ENCODE data around the gene MCF2L. TPM values are rescaled to one million over a fixed set of nuclear protein-coding genes. Genes with fewer than 3 reads are reported as not detected.
A peak's percentile ranks its signal among the peaks of the same experiment; 100 is the strongest.

The MCF2L gene
- total and polyA plus RNA-seq, 9 of the 15 experiments (the other 6 are each of a cell fraction or from before 2014, with no cell fraction given) = 0.05 to 0.25 (median 0.18) TPM; not detected in 5

DNA sequence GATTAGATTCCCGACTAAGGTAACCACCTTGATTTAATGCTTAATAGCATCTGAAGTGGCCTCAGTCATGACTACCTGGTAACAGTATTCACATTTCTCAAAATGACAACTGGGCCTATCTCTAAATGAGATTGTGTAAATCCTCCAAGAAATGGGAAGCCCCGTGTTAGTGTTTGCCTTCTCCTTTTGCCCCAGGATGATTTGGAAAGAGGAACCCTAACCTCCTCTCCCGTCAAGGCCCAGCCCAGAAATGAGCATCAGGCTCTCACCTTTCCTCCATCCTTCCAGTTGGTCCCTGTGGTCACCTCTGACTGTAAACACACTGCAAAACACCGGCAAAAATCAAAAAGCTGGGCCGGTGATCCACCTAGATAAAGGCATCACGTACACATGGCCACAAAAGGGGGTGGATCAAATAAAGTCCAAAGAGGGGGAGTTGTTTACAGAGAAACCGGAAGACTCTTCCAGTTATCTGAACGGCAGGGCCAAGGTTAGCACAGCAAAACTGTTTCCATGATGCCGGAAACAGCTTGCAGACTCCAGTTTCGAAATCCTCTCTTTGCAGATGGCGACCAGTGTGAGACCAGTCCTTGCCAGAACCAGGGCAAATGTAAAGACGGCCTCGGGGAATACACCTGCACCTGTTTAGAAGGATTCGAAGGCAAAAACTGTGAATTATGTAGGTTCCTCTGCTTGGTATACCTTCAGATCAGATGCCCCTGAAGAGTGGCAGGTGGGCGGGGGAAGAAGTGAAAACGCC is 170.0 kb downstream of the MCF2L start (continued):
- TF ChIP-seq, protein P1, sequence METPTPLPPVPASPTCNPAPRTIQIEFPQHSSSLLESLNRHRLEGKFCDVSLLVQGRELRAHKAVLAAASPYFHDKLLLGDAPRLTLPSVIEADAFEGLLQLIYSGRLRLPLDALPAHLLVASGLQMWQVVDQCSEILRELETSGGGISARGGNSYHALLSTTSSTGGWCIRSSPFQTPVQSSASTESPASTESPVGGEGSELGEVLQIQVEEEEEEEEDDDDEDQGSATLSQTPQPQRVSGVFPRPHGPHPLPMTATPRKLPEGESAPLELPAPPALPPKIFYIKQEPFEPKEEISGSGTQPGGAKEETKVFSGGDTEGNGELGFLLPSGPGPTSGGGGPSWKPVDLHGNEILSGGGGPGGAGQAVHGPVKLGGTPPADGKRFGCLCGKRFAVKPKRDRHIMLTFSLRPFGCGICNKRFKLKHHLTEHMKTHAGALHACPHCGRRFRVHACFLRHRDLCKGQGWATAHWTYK (CRISPR knock-in tag; IDR thresholded peaks at IDR 0.05) = peak; percentile 78; the same call in 1 of the 2 replicates
- TF ChIP-seq ZSCAN29 (IDR thresholded peaks at IDR 0.05) (no peak), NR2F6 (CRISPR knock-in tag; IDR thresholded peaks at IDR 0.05) (no peak), ZNF354B (CRISPR knock-in tag; IDR thresholded peaks at IDR 0.05) (0 out of 2 replicates have a peak, but pooled peaks have one; percentile 14), HNRNPUL1 (IDR thresholded peaks at IDR 0.05; ENCODE audit: low read length) (no peak), KLF6 (CRISPR knock-in tag; IDR thresholded peaks at IDR 0.05; ENCODE audit: borderline replicate concordance) (peak; percentile 77; the same call in 1 of the 2 replicates), ZNF280A (IDR thresholded peaks at IDR 0.05; ENCODE audit: low read depth, partially characterized antibody) (no peak), LEF1 (IDR thresholded peaks at IDR 0.05) (0 out of 2 replicates have a peak, but pooled peaks have one; percentile 13), ZHX1 (conservative IDR thresholded peaks at IDR 0.05; ENCODE audit: low read length) (no peak), ZNF165 (CRISPR knock-in tag; IDR thresholded peaks at IDR 0.05; ENCODE audit: borderline replicate concordance) (no peak), ZBTB43 (CRISPR knock-in tag; IDR thresholded peaks at IDR 0.05) (no peak), VEZF1 (CRISPR knock-in tag; IDR thresholded peaks at IDR 0.05) (peak; percentile 47; the same call in 1 of the 2 replicates), POLR2G (IDR thresholded peaks at IDR 0.05; ENCODE audit: low read depth, low read length) (no peak), ETV1 (tag; conservative IDR thresholded peaks at IDR 0.05; ENCODE audit: low read depth) (peak; percentile 87), ZNF408 (CRISPR knock-in tag; IDR thresholded peaks at IDR 0.05; ENCODE audit: low read depth) (no peak)
- TF ChIP-seq, protein P2, sequence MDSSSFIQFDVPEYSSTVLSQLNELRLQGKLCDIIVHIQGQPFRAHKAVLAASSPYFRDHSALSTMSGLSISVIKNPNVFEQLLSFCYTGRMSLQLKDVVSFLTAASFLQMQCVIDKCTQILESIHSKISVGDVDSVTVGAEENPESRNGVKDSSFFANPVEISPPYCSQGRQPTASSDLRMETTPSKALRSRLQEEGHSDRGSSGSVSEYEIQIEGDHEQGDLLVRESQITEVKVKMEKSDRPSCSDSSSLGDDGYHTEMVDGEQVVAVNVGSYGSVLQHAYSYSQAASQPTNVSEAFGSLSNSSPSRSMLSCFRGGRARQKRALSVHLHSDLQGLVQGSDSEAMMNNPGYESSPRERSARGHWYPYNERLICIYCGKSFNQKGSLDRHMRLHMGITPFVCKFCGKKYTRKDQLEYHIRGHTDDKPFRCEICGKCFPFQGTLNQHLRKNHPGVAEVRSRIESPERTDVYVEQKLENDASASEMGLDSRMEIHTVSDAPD (CRISPR knock-in tag; IDR thresholded peaks at IDR 0.05) = no peak

Measured in K562 (cell line).